ENCODE data around the gene KRT72. TPM values are rescaled to one million over a fixed set of nuclear protein-coding genes. Genes with fewer than 3 reads are reported as not detected.

The KRT72 gene
- total RNA-seq, 1 donor from 2014 or later, result not detected

GRCh38 chr12:52641468-52641867 is 40.2 kb upstream of the KRT72 start:
- no peak overlapping the region for H3K27ac ChIP-seq
- no peak for TF ChIP-seq CTCF (IDR thresholded peaks at IDR 0.05)
- no peaks in the 10 kb centered on the region for H3K27me3 ChIP-seq
- no peak for DNase-seq
- intact Hi-C loops (cut with DNase I), result no loop called here
- H3K9me3 ChIP-seq, result no peaks in the 10 kb centered on the region
- no peak overlapping the region for H3K4me3 ChIP-seq
- no peak for ATAC-seq
- H3K4me1 ChIP-seq, result no peaks in the 10 kb centered on the region
- no peaks in the 10 kb centered on the region for H3K36me3 ChIP-seq

DNA sequence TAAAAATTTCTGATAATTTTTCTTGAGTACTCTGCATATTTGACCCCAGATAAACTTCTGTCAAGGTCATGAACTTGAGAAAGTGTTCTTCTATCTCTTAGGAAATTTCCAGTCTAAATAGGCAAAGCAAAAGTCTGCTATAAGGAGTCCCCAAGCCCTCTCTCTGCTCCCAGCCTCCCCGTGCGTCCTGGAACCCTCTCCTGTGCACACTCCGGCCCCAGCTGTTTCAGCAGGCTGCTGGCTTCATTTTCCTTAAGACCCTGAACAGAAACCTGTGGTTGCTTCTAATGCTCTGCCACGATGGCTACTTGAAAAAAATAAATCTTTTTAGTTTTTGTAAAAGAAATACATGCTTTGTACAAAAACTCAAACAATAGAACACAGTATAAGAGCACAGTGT is 36.0 kb upstream of the KRT72 start:
- no peaks in the 10 kb centered on the region for H3K4me1 ChIP-seq
- no peaks in the 10 kb centered on the region for H3K9me3 ChIP-seq
- peaks cover 6% of the 10 kb centered on the region for H3K27me3 ChIP-seq
- H3K36me3 ChIP-seq, result no peaks in the 10 kb centered on the region
- no peak for DNase-seq
- no peak overlapping the region for H3K27ac ChIP-seq
- no peak for TF ChIP-seq CTCF (IDR thresholded peaks at IDR 0.05)
- no peak for ATAC-seq
- intact Hi-C loops (cut with DNase I), result no loop called here
- H3K4me3 ChIP-seq, result no peak overlapping the region

DNA sequence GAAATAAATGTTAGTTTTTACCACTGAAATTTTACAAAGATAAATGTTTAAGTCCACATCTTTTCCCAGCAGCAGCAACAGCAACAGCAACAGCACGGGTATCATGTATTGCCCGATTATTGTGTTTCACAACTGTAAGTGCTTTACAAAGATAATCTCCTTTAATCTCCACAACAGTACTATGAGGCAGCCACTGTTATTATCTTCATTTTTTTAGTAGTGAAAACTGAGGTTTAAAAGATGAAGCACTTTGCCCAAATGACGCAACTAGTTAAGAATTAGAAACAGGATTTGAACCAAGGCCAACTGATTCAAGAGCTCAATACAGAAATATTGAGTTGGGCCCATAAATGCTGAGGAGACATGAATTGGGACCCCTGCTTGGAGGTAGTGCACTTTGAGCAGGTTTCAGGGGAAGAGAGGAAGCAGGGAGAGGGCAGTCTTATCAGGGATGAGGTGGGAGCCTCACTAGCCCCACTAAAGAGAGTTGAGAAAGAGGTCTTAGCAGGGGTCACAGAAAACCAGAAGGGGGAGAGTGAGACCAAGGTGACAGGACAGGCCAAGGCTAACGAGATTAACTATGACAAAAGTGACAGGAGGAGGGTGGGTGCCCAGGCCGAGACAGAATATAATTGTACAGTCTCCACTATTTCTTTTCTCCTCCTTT is 35.5 kb upstream of the KRT72 start:
- H3K4me1 ChIP-seq, result no peaks in the 10 kb centered on the region
- intact Hi-C loops (cut with DNase I), result no loop called here
- peaks cover 6% of the 10 kb centered on the region for H3K27me3 ChIP-seq
- TF ChIP-seq CTCF (IDR thresholded peaks at IDR 0.05), result no peak
- no peak overlapping the region for H3K27ac ChIP-seq
- H3K9me3 ChIP-seq, result no peaks in the 10 kb centered on the region
- no peak for ATAC-seq
- no peak for DNase-seq
- no peak overlapping the region for H3K4me3 ChIP-seq
- H3K36me3 ChIP-seq, result no peaks in the 10 kb centered on the region

DNA sequence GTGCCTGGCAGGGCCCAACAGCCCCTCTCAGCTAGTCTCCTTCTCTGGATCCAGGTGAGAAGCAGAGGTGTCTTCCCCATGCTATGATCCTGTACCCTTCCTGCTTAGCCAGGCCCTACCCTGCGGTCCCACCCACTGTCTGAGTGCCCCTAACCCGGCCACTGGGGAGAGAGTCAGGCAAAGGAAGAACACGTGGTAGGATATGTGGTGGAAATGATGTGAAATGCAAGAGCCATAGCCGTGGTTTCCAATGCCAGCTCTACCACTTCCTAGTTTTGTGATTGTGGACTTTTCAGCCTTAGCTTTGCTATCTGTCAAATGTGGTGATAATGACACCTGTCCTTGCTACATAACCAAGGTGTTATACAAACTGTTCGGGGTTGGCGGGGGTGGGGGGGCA is 34.9 kb upstream of the KRT72 start:
- intact Hi-C loops (cut with DNase I), result no loop called here

DNA sequence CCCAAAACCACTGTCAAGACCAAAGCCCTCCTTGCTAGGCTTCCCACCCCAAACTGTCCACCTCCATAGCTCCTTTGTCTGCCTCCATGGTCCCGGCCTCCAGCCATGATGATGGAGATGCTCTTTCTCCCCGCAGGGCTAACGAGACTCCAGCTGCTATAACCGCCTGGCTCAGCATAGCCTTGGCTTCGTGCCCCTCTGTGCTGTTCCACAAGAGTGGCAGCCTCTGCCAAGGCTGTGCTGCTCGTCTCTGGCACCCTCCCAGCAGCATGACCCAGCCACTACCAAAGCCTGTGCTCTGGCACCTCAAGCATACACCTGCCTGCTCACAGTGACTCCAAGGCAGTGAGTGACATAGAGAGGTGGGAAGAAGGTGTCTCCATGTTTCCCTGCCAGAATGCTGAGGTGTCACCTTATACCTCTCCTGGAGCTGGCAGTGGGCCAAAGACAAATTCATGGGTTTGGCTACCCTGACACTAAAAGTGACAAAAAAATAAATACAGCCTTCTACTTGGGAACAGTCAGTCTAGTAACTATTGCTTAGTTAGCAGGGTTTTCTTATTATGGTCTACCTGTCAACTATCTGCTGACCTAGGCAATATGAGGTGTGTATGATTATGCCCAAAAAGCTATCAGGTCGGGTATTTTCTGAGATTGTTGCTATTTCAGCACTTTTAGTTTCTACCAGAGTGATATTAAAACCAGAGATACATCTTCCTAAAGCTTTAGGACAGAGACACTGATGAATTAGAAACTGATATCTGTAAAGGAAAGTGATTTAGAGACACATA is 33.2 kb upstream of the KRT72 start:
- no peak for TF ChIP-seq CTCF (IDR thresholded peaks at IDR 0.05)
- Histone ChIP-seq H3K4me3 (no peak overlapping the region), H3K27me3 (peaks cover 6% of the 10 kb centered on the region), H3K36me3 (no peaks in the 10 kb centered on the region), H3K4me1 (no peaks in the 10 kb centered on the region), H3K27ac (no peak overlapping the region), H3K9me3 (no peaks in the 10 kb centered on the region)
- intact Hi-C loops (cut with DNase I), result no loop called here
- DNase-seq, result no peak
- peak; percentile 33 for ATAC-seq

More for the DNA sequence above, 34.9 kb upstream of the KRT72 start:
- Histone ChIP-seq H3K4me3 (no peak overlapping the region), H3K9me3 (no peaks in the 10 kb centered on the region), H3K4me1 (no peaks in the 10 kb centered on the region), H3K27me3 (peaks cover 6% of the 10 kb centered on the region), H3K27ac (no peak overlapping the region), H3K36me3 (no peaks in the 10 kb centered on the region)
- ATAC-seq (no peak), DNase-seq (no peak)
- no peak for TF ChIP-seq CTCF (IDR thresholded peaks at IDR 0.05)
